ENCODE data around the gene ANKHD1.

DNA sequence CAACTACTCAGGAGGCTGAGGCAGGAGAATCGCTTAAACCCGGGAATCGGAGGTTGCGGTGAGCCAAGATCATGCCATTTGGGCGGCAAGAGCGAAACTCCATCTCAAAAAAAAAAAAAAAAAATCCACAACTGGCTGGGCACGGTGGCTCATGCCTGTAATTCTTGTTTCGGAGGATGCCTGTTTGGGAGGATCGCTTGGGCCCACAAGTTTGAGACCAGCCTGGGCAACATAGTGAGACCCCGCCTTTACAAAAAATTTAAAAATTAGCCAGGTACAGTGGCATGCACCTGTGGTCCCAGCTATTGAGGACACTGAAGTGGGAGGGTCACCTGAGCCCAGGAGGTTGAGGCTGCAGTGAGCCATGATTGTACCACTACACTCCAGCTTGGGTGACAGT is 144.0 kb downstream of the ANKHD1 start:
- TF ChIP-seq ZNF777 (tag by site-specific recombination; IDR thresholded peaks at IDR 0.05; ENCODE audit: borderline replicate concordance) (no peak), ZNF19 (tag by site-specific recombination; IDR thresholded peaks at IDR 0.05; ENCODE audit: low read depth) (no peak), ZNF404 (tag by site-specific recombination; IDR thresholded peaks at IDR 0.05) (no peak), YY1 (tag by site-specific recombination; IDR thresholded peaks at IDR 0.05) (no peak), ZNF146 (tag by site-specific recombination; IDR thresholded peaks at IDR 0.05) (no peak), ZNF184 (tag by site-specific recombination; IDR thresholded peaks at IDR 0.05) (no peak), ZNF391 (tag by site-specific recombination; IDR thresholded peaks at IDR 0.05; ENCODE audit: borderline replicate concordance, low read depth) (no peak)
- TF ChIP-seq, protein P1, sequence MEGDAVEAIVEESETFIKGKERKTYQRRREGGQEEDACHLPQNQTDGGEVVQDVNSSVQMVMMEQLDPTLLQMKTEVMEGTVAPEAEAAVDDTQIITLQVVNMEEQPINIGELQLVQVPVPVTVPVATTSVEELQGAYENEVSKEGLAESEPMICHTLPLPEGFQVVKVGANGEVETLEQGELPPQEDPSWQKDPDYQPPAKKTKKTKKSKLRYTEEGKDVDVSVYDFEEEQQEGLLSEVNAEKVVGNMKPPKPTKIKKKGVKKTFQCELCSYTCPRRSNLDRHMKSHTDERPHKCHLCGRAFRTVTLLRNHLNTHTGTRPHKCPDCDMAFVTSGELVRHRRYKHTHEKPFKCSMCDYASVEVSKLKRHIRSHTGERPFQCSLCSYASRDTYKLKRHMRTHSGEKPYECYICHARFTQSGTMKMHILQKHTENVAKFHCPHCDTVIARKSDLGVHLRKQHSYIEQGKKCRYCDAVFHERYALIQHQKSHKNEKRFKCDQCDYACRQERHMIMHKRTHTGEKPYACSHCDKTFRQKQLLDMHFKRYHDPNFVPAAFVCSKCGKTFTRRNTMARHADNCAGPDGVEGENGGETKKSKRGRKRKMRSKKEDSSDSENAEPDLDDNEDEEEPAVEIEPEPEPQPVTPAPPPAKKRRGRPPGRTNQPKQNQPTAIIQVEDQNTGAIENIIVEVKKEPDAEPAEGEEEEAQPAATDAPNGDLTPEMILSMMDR (tag by site-specific recombination; IDR thresholded peaks at IDR 0.05), result no peak

Measured in HEK293 (cell line).